Stimulated activated CD8-positive, alpha-beta memory T cell treated with anti-CD3 and anti-CD28 coated beads, Interleukin-15, amount 100 ng/mL, for 48 hours (primary cell): ENCODE measurements around the gene TMPRSS15.

Source experiments
- DNase-seq, 2 donors: peaks; one replicate each; pipeline ENCODE4 v3.0.0-alpha.2; 2020; ENCODE audit warnings: low read depth in 2 of 2

Gene TMPRSS15

GRCh38 chr21:18244671-18245463 lies 158.7 kb downstream of the TMPRSS15 start, which contains the start of gene CHODL:
Gene CHODL, plus strand, starts transcription at chr21:18244833. Its CDS starts 391 bp downstream, at chr21:18245224.
- DNase-seq, result no peak

GRCh38 chr21:18235545-18235944 lies 168.0 kb downstream of the TMPRSS15 start:
- DNase-seq, result no peak

- no peak for DNase-seq
Measured at GRCh38 chr21:18228060-18228739, 175.4 kb downstream of the TMPRSS15 start.

GRCh38 chr21:18222346-18222745 lies 181.2 kb downstream of the TMPRSS15 start:
- DNase-seq, result no peak

- DNase-seq, result no peak
Measured at GRCh38 chr21:18220498-18220897, 183.1 kb downstream of the TMPRSS15 start.
